Measurements from ENCODE around the gene PPP1R36.
"Not testable (repeated sequence)": the region's sequence is repeated elsewhere in the genome, so short reads cannot be mapped to it uniquely, and the experiment has no call there.

The PPP1R36 gene, protein sequence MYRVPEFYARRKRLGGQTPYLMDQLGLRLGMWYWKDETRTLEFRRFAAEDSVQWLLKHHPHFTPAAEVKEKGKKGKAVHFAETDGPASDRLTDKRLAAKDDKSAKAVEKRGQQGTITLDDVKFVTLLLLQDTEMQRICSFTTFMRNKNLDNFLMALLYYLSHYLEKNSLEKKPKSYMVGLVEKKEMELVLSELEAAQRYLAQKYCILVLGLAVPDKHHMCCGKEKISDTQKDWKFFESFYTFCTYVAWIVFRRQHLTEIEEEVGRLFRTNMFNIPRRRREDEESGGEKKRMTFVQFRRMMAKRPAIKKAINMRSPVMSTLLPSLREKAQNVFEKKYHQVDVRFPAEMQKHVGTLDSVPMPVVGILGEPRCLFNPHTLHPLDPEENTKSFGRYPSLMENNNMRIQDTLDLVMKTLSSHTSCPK

DNA sequence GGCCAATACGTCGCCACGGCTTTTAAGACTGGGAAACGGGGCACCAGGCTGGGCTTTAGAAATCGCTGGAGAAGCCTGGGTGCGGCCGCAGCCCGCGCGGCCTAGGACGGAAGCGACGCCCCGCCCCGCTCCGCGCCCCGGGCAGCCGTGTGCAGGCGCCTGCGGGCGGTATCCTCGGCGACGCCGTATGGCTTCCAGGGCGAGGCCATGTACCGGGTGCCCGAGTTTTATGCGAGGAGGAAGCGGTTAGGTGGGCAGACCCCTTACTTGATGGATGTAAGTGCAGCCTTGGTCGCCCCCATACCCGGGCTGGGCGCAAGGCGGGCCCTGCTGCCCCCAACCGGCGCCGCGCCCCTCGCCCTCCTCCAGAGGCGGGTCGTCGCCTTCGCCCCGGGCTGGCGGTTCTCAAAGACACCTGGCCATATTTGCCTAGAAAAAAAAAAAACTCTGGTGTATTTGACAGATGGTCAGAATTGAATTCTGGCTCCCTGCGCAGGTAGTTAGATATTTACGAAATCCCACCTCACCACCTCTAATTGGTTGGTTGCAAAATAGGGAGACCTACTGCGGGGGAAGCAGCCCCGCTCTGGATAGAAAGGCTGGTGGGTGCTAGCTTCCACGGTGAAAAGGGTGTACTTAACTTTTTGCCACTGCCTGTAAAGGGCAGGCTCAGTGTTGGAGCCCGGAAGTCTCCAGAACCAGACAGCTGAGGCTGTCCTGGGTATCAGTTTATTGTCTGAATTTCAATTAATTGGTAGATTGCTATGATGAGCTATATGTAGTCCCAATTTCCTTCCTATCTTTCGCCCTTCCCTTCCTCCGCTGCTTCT lies at the start of gene PPP1R36:
Gene PPP1R36, plus strand, starts transcription at position 171 of the 830 bp plus-strand sequence. Its CDS starts 37 bp downstream, at position 208.
- DNase-seq = peak; percentile 35

DNA sequence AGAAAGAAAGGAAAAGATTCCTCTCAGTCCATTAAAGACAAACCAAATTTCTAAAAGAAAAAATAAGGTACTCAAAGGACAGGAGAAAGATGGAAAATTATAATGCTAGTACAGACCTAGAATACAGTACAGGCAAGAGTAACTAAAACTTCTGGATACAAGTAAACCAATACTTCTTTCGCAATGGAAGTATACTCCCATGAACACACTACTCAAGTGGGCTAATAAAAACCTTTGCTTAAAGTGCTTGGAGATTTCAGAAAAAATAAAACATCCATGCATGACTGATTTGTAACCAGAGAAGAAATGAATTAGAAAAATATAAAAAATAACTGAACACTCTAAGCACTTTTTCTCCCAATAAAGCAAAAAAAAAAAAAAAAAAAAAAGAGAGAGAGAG lies 49.7 kb upstream of the PPP1R36 start:
- DNase-seq = no peak

DNA sequence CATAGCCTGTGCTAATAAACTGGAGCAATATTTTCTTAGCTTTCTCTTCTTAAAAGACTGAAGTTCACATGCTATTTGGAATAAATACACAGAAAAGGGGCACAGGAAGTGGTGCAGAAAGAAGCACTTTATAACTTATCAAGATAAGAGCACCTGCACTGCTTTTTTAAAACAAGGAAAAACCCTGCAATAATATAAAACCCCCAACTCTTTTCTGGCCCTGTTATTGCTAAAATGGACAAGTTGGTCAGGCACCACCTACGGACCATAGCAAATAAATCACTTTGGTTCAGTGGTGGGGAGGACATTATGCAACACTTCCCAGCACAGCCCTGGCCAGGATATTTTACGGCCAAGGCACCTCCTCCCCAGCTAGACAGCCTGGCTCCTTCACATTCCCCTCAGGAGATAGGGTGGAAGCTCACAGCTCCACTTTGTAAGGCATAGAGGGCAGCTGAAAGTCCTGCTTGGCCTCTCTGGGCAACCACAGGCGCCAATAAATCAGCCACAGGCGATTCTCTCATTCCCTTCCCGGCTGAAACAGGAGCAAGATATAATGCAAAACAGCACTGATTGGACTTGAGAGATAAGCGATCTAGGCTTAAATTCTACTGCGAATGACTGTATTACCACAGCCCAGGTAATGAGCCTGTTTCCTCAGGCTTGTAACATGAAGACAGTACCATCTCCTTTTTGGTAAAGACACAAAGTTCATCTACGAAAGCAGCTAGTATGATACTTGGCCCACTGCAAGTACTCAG lies 48.2 kb upstream of the PPP1R36 start:
- no peak for DNase-seq

DNA sequence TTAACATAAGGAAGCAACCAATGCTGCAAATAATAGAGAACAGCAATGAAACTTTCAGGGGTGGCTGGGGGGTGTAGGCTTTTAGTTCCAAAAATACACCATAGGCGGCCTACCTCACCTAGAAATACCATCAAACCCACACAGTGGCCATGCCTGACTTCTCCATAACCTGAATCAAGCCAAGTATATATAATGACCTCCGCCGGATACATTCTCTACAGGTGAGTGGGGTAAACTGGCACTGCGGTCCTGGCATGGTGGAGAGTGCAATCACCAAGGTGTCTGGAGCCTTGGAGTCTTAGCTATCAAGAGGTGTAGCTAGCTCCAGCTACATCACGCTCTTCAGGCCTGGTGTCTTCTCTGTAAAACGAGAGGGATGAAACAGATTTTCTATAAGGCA lies 47.3 kb upstream of the PPP1R36 start:
- DNase-seq = peak; percentile 14

DNA sequence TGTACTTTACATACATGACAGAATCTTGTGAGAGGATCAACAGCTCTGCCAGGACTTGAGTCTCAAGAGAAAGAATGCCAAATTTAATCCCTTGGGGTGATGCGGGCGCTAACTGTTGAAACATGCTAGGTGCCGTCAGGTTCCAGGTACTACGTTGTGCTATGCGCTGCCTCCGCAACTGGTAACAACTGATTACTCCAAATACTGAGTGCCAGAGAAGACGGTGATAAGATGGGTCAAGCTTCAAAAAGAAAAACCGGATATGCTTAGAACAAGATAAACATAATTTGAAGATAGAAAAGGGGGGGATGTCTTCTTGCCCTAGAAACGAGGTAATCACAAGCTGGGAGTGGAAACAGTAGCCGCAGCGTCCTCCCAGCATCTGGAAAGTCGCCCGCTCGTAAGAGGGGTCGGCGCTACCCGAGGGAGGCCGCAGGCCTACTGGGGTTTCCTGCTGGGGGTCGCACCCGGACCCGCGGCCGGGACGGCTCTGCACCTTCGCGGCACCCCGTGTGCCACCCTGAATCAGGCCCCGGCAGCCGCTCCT lies 46.8 kb upstream of the PPP1R36 start:
- peak; percentile 16 for DNase-seq

DNA sequence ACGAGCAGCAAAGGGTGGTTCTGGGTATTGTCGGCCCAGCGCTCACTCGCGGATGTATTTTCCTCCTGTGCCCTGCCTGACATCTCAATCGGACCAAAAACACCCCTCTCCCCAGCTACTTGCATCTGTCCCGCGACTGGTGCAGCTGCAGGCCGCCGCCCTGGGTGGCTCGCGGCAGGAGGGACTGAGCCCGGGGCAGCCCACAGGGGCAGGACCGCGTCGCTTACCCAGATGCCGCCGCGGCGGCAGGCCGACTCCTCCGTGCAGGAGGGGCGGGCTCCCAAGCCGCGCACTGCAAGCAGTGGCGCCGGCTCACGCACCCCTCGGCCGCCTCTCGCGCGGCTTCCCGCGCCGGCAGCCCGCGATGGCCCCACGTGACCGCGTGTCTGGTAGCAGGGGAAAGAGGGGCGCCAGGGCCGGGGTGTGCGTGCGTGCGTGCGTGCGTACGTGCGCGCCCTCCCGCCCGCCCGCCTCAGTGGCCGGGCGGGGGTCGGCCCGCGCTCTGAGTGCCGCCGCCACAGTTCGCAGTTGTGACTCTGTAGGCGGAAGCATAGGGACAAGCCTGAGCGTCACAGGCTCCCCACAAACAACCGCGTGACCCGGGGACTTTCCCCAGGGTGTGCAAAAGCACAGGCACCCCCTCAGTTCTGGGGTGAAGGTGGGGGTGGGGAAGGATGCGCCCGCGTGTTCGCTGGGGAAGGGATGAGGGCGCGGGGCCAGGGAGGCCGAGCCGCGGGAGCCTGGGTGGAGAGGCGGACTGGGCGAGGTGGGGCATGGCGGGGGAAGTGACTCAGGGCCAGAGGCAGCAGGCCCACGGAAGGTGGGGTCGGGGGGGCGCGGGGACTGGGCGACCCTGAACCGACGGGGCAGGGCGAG lies 46.1 kb upstream of the PPP1R36 start, which contains the start of gene ZBTB25:
Gene ZBTB25, minus strand, starts transcription at position 405 of the 876 bp plus-strand sequence. CDS start 13,305 bp downstream, outside the sequence.
- peak; percentile 95 for DNase-seq

DNA sequence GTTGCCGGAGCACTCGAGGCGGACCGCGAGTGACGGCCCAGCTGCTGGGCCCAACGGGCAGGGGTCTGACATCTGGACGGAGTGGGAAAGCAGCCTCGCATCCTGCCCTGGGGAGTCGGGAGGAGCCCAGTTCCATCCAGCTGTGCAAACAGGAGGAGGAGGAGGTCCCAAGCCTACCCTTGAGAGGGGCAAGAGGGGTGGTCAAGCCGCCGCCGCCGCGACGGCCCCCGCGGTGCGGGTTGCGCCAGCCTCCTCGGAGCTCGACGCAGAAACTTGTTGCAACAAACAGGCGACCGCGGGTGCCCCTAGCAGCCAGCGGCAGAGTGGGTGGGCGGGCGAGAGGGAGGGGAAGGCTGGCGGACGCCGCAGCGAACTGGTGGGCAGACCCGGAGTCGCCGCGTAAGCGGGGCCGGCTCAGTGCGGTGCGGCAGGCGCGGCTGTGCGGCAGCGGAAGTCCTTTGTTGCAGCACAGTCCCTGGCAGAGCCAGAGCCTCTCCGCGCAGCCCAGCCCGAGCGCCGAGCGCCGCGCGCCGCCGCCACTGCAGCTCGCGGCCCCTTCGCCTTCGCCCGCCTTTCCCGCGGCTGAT lies 45.4 kb upstream of the PPP1R36 start, which contains the start of gene ZBTB1:
Gene ZBTB1, plus strand, starts transcription at position 461 of the 587 bp plus-strand sequence. CDS start 16,735 bp downstream, outside the sequence.
- peak; percentile 76 for DNase-seq

DNA sequence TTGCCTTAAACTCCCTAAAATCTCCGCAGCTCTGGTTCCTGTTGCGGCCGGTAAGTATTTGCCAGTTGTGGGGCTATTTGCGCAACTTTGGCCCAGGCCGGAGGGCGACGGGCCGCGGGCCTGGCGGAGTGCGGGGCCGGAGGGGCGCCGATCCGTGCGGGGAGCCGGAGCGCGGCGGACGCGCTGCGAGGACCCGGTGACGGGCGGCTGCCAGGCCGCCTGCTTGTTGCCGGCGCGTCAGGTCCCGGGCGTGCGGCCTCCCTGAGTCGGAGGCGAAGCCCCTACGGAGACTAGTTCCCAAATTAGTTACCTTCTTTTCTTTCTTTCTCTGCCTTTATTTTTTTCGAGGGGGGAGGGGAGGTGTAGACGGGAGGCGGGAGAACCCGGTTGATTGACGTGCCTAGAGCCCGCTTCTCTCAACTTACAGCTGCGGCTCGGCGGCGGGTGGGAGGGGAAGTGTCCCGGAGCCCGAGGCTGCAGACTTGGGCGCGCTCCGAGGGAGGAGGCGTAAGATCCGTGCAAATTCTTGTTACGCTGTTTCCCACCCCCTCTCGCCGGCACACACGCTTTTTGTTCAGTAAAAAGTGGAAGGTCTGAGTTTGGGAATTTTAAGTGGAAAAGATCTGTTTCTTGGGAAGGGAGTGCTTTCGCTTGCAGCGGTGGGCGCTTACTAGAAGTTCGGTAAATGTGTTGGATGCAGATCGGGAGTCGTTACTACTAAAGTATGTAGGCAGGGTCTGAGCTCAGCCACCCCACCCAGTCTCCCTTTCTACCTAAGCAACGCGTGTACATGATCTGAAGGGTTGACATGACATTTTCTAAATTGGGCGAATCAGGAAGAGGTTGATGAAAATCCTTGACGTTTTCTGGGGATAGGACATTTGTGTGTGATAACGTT lies 44.6 kb upstream of the PPP1R36 start:
- peak; percentile 82 for DNase-seq

DNA sequence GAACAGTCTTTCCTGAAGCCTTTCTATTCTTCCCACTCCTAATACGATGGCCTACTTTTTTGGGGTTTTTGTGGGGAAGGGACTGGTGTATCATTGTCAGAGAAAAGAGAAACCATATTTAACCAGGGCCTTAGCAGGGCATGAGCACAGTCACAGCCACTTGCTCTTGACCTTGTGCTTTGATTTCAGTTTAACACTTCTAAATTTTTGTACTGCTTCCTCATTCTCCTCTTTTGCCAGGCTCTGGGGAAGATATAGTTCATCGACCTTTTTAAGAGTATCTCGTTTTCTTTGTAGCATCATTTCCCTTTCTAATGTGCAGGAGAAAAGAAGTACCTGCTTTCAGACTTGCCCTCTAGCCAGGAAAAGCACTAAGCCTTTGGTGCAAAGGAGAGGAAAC lies 43.0 kb upstream of the PPP1R36 start:
- no peak for DNase-seq

DNA sequence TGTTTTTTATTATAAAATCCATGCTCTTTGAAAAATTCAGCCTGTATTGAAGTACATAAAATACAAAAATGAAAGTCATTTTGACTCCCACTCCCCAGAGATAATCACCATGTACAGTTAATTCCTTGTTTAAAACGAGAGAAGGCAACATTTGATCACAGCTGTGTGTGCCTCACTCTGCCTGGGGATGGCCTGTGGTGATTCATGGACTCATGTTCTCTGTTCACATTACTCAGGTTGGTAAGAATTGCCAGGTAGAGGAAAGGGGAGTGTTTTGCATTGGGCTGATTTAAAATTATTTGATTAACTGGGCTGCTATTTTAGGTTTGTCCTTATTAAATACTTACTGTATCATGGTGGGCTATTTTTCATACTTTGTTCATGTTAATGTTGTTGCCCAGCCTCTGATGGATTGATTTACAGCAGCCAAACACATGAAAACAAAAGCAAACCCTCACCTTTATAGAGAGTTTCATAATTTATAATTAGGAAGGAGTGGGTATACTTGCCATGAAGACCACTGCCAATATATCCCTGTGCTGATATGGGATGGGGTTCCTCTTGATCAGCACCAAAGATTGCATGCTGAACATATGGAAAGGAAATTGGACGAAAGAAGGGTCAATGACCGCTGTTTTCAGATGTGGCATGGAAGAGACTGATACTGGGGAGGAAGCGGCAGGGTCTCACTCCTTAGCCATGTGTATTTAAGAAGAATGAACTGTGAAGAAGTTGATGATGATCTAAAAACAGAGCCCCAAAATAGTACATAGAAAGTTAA lies 42.2 kb upstream of the PPP1R36 start:
- no peak for DNase-seq

DNA sequence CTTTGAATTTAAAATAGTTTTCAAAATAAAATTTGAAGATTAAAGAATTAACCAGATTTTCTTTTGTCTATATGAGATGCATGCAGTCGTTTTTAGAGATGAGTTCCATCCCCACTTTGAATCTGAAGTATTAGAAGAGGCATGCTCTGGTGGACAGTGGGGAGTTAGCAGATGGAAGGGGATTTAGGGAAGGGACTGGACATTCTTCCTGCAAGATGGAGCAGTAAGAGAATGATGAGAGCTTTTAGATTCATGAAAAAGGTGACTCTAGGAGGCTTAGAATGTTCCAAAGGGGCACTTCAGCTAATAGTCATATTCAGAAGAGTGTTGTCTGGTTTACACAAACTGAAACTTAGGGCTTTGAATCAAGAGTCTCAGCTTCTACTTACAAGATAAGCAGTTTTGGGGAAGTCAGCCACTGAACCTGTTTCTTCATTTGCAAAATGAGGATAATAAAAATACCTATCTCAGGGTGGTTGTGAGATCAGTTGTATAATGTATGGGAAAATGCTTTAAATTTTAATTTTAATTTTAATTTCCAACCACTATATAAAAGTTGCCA lies 41.5 kb upstream of the PPP1R36 start:
- no peak for DNase-seq

DNA sequence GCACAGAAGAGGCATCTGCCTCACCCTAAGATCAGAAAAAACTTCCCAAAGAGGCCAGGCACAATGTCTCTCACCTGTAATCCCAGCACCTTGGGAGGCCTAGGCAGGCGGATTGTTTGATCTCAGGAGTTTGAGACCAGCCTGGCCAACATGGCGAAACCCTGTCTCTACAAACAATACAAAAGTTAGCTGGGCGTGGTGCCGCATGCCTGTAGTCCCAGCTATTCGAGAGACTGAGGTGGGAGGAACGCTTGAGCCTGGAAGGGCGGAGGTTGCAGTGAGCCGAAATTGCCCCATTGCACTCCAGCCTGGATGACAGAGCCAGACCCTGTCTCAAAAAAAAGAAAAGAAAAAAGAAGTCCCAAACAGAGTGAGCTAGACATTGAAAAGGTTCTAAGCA lies 40.7 kb upstream of the PPP1R36 start:
- no peak for DNase-seq

DNA sequence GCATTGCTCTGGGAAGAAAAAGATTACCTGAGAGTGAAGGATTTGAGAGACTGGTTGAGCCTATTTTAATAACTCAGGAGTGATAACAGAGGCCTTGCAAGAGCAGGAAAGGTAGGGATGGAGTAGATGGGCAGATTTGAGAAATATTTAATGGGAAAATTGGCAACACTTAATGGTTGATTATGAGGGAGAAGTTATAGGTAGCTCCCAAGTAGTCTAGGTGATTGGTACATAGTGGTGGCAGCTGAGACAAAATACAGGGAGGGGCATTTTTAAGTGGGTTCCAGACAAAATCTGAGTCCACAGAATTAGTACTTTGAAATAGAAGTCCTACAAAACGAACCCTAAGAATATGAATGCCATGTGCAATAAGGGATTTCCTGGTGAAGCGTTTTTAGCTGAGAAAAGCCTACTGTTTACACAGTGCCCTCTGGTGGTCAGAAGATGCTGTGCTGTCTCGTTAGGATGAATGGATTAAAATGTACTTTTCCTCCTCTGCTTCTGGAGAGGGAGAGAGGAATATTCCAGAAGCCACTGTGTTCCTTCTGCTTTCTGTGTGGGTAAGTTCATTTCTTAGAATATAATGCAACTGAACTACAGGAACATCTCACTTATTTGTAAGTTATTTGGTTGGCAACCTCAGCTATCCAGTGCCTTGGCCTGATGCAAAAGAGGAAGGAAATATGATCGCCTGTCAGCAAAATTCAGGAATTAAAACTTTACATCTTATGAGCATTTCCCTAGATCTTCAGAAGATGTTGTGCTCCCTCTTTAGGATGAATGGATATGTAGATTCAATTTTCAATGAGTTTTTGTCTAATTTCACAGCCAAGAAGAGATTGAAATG lies 38.7 kb upstream of the PPP1R36 start:
- DNase-seq = peak; percentile 59

DNA sequence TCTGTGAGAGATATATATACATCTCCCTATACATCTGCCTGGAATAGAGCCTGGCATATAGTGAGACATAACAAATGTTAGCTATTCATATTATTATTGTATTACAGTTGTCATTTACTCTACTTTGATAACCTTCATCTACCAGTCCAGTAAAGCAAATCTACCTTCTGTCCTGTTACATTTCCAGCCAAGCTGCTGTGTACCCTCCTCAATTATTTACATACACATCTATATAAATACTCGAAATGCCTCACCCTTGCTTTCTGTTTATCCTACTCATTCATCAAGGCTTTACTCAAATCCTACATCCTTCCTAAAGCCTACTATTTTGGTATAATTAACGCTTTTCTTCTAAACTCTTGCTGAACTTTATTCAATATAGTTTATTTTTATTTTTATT lies 36.5 kb upstream of the PPP1R36 start:
- DNase-seq = no peak

DNA sequence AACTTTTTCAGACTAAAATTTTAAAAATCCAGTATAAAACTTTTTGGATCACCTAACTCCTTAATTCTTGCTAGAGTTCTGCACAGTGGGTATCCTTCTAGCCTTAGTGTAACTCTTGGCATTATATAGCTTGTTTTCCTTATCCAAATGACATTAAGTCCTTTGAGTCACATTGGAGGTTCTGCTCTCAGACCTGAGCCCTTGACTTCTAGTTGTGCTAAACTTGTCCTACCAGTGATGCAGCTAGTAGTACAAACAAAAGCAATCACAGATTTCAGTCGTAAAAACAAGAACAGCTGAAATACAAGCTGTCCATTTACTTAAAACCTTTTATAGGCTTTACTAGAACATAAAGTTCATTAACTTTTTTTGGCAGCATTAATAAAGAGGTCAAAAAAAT lies 34.7 kb upstream of the PPP1R36 start:
- no peak for DNase-seq

DNA sequence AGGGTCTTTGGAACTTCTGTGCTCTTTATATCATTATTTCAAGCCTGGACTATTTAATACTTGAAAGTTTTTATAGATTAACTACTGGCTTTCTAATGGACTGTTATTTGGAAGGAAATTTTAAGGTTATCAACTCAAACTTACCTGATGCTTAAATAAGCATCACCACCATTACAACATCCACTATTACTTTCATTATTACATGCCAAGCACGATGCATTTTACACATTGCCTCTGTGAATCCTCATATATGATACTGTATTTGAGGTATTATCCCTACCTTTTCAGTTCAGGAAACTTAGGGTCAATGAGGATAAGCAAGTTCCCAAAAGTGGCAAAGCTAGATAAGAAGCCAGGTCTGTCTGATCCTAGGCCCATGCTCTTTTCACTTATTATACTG lies 32.8 kb upstream of the PPP1R36 start:
- no peak for DNase-seq

DNA sequence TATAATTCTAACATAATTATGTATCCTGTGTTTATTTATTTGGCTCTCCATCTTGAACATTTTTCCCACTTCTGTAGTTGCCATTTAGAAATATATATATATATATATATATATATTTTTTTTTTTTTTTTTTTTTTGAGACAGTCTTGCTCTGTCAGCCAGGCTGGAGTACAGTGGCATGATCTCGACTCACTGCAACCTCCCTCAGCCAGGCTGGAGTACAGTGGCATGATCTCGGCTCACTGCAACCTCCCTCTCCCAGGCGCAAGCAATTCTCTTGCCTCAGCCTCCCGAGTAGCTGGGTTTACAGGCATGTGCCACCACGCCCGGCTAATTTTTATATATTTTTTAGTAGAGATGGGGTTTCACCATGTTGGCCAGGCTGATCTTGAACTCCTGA lies 32.1 kb upstream of the PPP1R36 start:
- DNase-seq = not testable (repeated sequence)

DNA sequence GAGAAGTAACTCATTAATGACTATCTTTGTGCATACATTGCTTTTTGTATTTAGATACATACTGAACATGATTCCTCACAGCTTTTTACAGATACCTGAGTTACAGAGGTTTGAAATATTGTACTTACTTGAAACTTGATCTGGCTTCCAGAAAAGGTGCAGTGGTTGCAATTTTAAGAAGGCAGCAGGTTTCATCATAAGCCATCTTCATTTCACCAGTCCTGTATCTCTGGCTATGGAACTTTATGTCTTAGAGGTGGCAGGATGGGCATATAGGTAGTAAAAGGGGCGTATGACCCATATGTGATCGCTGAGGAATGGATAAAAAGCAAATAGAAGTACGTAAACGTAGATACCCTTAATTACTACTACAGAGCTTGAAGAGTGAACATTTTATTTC lies 31.5 kb upstream of the PPP1R36 start:
- DNase-seq = no peak
